Measurements from ENCODE around the gene VAC14. TPM values are rescaled to one million over a fixed set of nuclear protein-coding genes. Genes with fewer than 3 reads are reported as not detected.

The VAC14 gene
- total RNA-seq, 1 experiment from 2014 or later = 49.9 TPM

DNA sequence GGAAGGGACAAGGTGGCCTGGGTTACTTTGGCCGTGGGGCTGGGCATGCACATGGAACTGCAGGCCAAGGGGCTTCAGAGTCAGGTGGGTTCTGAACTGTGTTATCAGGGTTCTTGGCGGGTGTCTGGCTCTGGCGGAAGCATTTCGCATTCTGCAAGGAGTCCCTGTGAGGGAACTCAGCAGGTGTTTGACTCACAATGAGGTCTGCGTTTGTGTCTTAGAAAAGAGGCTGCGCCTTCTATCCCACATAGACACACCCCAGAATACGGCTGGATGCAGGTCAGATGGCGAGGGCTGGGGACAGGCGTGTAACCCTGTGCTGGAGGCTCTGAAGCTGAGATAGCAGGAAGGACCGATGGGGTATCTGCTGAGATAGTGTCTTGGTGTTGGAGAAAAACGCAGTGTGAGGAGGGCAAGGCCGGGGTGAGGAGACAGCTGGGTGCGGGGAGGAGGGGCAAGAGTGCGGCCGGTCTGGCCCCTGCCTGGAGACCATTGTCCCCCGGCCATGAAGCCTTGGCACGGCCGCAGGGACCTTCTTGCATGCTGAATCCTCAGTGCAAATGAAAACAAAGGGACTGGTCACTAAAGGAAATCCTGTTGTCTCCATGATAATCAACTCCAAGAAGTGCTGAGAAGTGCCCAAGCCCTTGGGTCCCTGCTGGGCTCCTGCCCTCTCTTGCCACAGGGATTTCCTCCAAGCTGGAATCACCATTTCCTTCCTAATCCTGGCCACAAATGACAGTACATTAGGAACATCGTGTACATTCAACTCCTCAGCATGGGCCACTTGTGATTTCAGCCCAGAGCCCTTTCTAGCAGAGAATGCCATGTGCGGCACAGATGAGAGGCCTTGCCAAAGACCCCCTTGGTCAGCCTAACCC, 92.4 kb downstream of the VAC14 start:
- Histone ChIP-seq H3K23me2 (ENCODE audit: insufficient read length, low read depth, low read length, poor library complexity, severe bottlenecking) (no peaks in the 10 kb centered on the region), H3T11ph (ENCODE audit: low read length) (no peak overlapping the region), H2AK5ac (ENCODE audit: insufficient read length, low read length) (no peak overlapping the region), H3K18ac (ENCODE audit: insufficient read length, low read depth, low read length) (no peak overlapping the region), H3K79me1 (ENCODE audit: insufficient read depth, low read depth, low read length, poor library complexity, severe bottlenecking) (no peaks in the 10 kb centered on the region), H3K27me3 (ENCODE audit: insufficient read depth, low read length) (no peaks in the 10 kb centered on the region), H3K4ac (ENCODE audit: low read depth, low read length) (no peak overlapping the region), H2BK15ac (ENCODE audit: low read depth, low read length) (no peak overlapping the region), H2BK20ac (ENCODE audit: low read depth, low read length, poor library complexity, severe bottlenecking) (no peak overlapping the region), H2BK120ac (ENCODE audit: low read depth, low read length, poor library complexity, severe bottlenecking) (no peak overlapping the region), H3K56ac (ENCODE audit: insufficient read length, low read depth, low read length) (no peak overlapping the region), H3K23ac (ENCODE audit: insufficient read length, low read depth, low read length) (no peak overlapping the region), H3K79me2 (ENCODE audit: insufficient read depth, low read length) (no peaks in the 10 kb centered on the region), H2AFZ (ENCODE audit: low read length) (no peak overlapping the region), H3K4me1 (ENCODE audit: insufficient read depth, low read length) (peaks cover 7% of the 10 kb centered on the region; the same call in 1 of the 2 replicates), H3K14ac (ENCODE audit: insufficient read depth, low read length) (peak overlapping the region; percentile 21; the same call in 1 of the 2 replicates), H2BK5ac (ENCODE audit: insufficient read length, low read length) (no peak overlapping the region), H3K9me3 (ENCODE audit: control insufficient read depth, low read depth, low read length) (no peaks in the 10 kb centered on the region), H2BK12ac (ENCODE audit: insufficient read length, low read depth, low read length) (no peak overlapping the region), H4K91ac (ENCODE audit: insufficient read length, low read depth, low read length) (no peak overlapping the region), H3K27ac (ENCODE audit: insufficient read length, low read depth, low read length) (no peak overlapping the region), H4K5ac (ENCODE audit: insufficient read length, low read depth, low read length) (no peak overlapping the region), H4K8ac (replicated peaks; ENCODE audit: insufficient read length, low read depth, low read length) (no peak overlapping the region), H3K9ac (ENCODE audit: extremely low read depth, insufficient read length, low read length) (no peak overlapping the region), H4K20me1 (ENCODE audit: control insufficient read depth, insufficient read depth, insufficient read length) (no peaks in the 10 kb centered on the region), H3K4me2 (ENCODE audit: insufficient read depth, insufficient read length, low read length) (no peak overlapping the region)
- Mint-ChIP-seq H3K27me3 (ENCODE audit: low read depth) (no peaks in the 10 kb centered on the region; the same call in 1 of the 2 replicates), H3K4me3 (no peak overlapping the region; a peak in 1 of 5 replicates), H3K9me3 (no peaks in the 10 kb centered on the region; a peak in 1 of 5 replicates), H3K4me1 (peaks cover 49 to 54% of the 10 kb centered on the region in 2 experiments), H3K27ac (peak overlapping the region; percentile 72 to 98 (median 83); a peak in 6 of 7 replicates), H3K36me3 (ENCODE audit: insufficient read depth in 1 of 3, low read depth in 3 of 3) (peaks cover 4 to 9% (median 7%) of the 10 kb centered on the region in 3 experiments; a peak in 4 of 7 replicates)
- no peak for DNase-seq
- WGBS (ENCODE audit: extremely low coverage, insufficient read length, low lambda C conversion rate) = no CpG with 5 or more reads among the region's 20 CpGs
- no peak for TF ChIP-seq CTCF (conservative IDR thresholded peaks at IDR 0.05)
